GM21528 (cell line): ENCODE data around the gene TOP1.
A peak's percentile ranks its signal among the peaks of the same experiment; 100 is the strongest.
"Not testable (repeated sequence)": the region's sequence is repeated elsewhere in the genome, so short reads cannot be mapped to it uniquely, and the experiment has no call there.

Experiments used
- ATAC-seq: cut with Tn5 transposase; IDR thresholded peaks from one replicate; pipeline ENCODE4 v1.9.1; 2021; ENCODE audit warnings: mild to moderate bottlenecking, moderate library complexity; ENCODE audit not compliant: unreplicated experiment, low FRiP score

TOP1 gene

DNA sequence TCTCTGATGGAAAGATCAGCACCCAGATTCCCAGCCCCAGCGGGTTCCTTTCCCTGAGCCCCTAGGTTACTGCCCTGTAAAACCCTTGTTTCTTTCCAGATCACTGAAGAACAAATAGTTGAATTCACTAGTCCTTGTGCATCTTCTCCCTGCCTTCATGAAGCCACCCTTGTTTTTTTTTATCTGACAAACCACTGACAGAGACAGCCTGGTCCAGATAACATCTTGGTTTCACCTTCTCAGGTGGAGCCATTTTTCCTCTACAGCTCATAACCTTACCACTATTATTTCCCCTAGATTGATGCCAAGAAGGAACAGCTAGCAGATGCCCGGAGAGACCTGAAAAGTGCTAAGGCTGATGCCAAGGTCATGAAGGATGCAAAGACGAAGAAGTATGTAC, 92.8 kb downstream of the TOP1 start:
- no peak for ATAC-seq

DNA sequence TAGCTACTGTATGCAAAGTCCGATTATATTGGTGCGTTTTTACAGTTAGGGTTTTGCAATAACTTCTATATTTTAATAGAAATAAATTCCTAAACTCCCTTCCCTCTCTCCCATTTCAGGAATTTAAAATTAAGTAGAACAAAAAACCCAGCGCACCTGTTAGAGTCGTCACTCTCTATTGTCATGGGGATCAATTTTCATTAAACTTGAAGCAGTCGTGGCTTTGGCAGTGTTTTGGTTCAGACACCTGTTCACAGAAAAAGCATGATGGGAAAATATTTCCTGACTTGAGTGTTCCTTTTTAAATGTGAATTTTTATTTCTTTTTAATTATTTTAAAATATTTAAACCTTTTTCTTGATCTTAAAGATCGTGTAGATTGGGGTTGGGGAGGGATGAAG, 95.0 kb downstream of the TOP1 start:
- ATAC-seq: no peak

DNA sequence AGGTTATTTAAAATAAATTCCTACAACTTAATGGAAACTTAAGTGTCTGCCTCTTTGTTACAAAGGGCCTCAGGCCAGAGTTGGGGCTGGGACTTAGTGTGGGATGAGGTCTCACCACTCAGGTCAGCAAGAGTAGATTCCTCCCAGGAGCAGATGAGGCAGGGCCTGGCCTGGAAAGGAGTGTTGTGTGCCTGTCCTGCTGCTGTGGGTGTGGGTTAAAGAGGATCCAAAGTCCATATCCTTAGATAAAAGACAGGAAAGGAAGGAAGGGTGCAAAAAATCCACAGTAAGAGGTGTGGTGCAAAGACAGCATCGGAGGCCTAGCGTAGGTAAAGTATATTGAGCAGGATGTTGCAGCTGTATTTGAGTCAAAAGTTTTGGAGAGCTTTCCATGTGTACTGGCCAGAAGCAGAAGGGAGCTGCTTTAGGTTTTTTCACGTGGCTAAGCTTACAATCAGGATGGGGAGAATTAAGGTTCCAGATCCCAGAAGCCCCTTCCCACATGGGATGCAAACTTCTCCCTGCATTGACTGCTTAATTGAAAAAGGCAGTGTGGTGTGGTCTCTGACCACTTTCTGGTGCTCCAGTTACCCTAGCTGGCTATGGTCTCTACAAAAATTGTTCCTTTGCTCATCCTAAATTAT, 96.0 kb downstream of the TOP1 start:
- ATAC-seq: no peak

DNA sequence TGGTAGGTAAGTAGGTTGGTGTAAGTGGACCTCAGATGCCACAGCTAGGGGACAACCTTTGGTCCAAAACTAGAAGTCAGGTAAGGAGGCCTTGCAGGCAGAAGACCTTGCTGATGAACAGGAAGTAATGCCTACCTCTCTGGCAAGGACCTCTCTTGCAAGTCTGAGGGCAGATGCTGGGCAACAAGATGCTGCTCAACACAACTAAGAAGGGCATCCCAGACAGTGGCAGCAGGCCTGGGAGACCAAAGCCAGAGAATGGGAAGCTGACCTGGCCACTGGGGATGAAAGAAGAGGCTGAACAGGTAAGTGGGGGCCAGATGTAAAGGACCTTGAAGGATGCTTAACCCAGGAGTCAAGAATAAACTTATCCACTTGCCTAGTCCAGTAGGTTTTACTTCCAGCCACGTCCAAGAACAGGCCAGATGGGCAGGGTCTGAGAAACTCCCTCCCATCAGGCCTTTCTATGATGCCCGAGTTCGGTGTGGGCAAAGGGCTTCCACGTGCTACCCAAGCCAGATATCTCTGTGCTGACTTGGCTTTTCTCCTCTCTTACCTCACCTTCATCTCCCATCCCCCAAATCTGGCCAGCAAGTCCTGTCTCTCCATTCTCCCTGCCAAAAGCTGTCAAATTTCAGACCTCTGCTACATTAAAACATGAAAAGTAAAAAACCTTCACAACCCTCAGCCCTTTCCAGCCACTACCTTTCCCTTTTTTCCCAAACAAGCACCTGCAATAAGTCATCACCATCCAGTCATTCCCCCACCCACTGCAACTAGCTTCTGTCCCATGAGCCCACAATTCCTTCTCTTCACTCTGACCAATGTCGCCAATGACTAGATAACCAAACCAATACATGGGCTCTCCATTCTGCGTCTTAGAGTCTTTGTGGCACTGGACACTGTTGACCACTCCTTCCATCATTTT, 97.2 kb downstream of the TOP1 start:
- ATAC-seq: no peak

DNA sequence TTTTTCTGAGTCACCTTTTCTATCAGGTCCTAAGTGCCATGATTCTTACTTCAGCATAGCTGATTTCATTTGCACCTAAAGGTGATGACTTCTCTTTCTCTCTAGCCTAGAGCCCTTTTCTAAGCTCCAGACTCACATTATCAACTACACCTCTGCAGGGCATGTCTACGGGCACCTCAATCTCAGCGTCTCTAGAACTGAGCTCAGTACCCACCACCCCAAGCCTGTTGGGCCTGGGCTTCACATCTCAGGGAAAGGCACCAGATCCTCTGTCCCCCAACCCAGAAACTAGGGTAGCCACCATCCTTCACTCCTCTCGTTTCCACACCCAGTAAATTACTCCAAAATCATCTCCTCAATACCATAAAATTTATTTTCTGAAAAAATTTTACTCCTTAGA, 98.1 kb downstream of the TOP1 start:
- ATAC-seq: no peak

DNA sequence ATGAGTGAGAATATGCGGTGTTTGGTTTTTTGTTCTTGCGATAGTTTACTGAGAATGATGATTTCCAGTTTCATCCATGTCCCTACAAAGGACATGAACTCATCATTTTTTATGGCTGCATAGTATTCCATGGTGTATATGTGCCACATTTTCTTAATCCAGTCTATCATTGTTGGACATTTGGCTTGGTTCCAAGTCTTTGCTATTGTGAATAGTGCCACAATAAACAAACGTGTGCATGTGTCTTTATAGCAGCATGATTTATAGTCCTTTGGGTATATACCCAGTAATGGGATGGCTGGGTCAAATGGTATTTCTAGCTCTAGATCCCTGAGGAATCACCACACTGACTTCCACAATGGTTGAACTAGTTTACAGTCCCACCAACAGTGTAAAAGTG, 99.7 kb downstream of the TOP1 start:
- not testable (repeated sequence) for ATAC-seq

DNA sequence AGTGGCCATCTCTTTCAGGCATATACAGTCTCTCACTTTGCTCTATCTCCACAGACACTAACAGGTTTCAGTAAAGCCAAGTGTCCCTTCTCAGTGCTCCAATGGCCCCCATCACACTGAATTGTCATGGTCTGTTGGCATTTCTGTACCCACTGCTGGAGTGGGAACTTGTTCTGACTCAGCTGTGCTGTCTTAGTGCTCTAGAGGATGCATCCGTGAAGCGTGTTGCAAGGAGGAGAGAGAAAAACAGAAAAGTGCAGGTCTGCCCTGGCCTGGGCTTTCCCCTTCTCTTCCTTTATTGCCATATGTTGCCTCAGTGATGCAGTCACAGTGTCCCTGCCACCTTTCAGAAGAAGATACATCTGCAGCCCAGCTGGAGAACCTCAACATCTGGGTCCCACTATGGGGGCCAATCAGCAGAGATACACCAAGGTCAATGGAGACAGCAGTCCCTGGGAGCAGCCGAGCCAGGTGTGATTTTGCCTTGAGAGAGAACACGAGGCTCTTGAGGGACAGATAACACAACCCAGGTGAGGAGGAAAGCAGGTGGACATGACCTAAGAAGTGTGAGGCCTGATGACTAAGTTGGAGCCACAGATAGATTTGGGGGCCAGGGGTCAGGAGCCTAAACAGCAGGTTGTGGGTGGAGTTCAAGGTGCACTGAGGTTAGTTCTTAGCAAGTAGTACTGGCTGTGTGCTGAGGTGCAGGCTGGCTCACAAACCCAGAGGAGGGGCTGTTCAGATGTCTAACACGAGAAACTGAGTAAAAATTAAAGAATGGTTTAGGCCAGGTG, 103.2 kb downstream of the TOP1 start:
- ATAC-seq: no peak

DNA sequence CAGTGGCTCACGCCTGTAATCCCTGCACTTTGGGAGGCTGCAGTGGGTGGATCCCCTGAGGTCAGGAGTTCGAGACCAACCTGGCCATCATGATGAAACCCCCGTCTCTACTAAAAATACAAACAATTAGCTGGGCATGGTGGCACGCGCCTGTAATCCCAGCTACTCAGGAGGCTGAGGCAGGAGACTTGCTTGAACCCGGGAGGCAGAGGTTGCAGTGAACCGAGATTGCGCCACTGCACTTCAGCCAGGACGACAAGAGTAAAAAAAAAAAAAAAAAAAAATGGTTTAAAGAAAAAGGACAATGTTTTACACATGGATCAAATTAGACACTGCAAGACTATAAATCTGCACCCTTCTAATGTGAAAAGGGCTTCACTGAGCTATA, 103.8 kb downstream of the TOP1 start:
- not testable (repeated sequence) for ATAC-seq

DNA sequence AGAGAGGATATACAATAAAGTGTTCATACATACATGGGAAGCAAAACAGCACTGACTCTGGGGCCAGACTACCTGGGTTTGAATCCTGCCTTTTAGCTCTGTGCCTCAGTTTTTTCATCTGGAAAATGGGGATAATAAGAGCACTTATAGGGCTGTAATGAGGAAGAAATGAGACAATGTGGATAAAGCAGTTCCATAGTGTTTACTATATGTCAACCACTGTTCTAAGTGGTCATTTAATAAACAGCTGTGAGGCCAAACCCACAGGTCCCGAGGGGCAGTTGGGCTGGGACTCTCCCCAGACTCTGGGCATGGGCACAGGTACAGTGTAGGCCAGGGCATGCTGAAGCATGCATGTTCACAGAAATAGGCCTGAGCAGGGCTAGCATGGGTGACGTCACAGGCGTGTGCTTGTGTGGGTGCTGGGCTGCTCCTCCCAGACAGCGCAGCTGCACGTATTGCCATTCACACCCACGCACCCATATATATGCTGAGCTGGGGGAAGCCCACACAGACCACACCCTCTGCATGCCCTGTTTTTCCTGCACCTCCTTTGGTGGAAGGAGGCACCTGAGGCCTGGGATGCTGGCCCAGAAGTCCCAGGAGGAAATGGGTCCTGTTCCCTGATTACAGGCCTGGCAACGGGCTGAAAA, 105.2 kb downstream of the TOP1 start:
- ATAC-seq: peak; percentile 35

DNA sequence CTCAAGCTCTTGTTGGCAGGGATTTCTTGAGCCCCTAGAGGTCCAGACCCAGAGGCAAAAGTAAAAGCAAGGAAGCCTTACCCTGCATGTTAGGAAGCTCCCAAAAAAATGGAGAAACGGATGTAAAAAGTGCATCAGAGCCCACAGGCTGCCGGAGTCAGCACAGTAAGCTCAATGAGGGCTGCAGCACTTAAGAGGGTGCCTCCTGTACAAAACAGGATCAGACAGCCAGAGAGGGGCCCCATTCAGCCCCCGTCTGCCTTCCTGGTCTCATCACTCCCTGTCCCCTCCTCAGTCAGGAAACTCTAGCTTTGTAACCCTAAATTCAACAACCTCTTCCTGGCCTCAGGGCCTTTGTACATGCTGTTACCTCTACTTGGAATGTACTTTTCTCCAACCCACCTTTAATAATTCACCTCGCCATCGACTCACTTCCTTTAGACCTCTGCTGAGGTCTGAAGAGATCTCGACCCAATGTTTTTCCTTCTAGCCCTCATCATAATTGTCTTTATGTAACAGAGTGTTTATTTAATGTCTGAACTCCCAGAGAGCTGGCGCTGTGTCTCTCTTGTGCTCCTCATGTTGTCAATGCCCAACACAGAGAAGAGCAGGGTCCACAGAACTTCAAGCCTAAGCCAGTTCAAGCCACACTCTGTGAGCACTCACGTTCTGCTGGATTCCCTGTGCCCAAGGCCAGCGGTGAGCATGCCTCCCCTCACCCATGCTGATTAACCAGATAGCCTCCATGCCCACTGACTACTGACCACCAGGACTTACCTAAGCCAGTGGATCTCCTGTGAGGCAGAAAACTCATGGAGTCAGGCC, 106.0 kb downstream of the TOP1 start:
- no peak for ATAC-seq

DNA sequence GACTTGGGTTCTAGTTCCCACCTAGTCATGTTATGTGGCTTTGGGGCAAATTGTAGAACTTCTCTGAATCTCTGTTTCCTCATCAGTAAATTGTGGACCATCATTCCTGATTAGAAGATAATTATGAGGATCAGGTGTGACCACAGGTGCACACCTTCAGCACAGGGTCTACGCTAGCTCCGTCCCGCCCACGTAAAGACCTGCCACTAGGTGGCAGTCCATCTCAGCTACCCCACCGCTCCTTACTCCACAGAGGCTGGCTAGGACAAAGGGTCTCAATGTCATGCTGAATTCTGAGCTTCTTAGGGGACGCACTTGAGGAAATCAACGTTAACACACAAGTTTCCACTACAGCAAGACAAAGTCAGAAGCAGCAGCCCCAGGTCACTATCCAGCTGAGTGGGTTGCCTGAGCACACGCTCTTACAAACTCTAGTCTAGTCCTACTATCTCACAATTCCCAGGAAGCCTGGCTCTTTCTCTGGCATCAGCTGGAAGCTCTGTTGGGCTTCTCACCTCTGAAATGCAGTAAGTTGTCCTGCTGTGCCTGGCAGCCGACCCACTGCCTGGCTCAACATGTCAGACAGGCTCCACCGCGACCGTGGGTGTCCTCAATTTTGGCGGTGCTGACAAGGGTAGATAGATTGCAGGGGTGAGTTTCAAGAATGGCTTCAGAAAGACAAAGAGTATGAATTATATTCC, 106.7 kb downstream of the TOP1 start:
- ATAC-seq: no peak

DNA sequence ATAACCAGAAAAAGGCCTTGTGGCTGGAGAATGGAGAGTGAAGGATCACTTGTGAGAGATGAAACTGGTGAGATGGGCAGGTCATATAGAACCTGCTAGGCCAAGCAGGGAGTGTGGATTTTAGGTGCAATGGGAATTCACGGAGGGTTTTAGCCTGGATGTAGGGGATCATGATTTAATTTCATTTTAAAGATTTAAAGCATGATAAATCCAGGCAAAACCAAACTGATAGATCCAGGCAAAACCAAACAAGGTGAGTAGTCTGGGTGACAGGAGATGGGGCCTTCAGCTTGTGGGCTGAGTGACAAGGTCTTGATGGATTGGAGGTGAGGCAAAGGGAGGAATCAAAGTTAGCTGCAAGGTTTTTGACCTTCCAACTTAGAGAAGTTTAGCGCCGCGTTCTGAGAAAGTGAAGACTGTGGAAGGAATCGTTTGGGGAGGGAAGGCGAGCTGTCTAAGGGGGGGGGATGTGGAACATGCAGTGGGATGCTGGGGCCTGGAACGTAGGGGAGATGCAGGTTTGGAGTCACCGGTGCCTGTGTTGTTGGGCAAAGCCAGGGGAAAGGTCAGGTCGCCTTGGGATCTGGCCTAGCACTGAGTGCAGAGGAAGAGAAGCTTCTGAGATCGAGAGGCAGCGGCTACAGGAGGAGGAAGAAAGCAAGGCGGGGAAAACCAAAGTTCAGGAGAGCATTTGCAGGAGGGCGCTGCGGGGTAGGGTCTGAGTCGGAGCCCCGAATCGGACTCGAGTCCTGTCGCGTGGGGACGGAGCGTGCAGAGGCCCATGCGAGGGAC, 107.5 kb downstream of the TOP1 start:
- no peak for ATAC-seq

DNA sequence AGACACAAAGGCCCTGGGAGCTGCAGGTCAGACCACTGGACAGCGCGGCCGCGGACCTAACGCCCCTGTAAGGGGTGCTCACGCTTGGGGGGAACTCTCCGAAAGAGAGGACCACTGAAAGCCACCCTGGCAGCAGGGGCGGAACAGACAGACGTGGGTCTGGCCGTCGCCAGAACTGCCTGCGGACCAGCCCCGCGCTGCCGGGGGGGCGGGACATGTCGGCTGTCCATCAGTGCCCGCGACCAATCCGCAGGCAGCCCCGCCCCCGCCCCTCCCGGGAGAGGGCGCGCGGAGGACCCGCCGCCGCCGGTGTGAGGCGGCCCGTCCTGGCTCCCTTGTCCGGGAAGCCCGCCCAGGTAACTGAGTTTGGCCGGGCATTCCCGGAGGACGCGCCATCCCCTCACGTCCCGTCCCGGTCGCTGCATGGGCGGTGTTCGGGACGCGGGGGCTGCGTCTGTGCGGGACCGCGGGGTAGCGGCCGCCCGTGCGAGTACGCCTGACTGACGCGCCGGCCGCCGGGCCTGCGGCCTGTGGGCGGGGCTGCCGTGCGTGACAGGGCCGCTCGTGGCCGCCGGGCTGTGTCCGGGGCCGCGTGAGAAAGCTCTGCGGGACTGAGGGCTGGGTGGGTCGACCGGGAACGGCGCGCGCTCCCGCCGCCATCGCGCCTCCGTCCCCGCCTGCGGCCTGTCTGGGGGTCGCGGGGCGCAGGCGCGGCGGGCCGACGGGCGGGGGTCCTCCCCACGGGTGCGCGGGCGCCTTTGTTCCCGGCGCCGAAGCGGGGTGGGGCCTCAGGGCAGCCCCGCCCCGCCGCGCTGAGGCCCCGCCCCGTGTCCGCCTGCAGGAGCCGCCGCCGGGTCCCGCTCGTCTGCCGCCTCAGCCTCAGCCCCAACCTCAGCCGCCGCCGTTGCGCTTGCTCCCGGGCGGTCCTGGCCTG, 108.3 kb downstream of the TOP1 start, which contains the start of gene PLCG1:
Gene PLCG1 (plus strand): TSS at position 864 of the 934 bp plus-strand sequence. CDS start 99 bp downstream, outside the sequence.
- peak; percentile 71 for ATAC-seq

DNA sequence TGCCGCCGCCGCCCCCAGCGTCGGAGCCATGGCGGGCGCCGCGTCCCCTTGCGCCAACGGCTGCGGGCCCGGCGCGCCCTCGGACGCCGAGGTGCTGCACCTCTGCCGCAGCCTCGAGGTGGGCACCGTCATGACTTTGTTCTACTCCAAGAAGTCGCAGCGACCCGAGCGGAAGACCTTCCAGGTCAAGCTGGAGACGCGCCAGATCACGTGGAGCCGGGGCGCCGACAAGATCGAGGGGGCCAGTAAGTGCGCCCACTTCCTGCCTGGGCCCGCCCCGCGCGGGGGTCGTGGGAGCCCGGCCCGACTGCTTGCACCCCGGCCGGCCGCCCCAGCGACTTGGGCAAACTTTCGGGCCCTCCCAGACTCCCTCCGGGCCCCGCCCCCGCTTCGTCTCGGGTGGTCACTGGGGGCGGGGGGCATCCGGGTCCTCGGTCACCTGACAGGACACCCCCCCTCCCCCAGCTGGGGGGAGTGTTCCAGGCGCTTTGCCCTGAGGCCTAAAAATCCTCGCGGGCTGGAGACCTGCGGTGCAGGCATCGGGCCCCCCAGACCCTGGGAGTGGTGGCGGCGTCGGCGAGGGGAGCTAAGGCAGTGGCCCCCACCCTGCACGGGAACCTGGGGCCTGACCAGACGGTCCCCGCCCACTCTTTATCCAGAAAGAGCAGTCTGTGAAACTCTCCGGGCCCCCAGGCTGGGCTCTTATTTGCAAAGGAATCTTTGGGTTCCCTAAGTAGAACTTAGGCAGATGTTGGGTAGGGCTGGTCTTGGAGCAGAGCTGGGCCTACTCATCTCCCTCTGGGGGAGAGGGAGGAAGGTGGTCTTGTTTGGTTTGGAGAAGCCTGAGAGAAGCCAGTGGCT, 109.2 kb downstream of the TOP1 start:
- peak; percentile 25 for ATAC-seq

DNA sequence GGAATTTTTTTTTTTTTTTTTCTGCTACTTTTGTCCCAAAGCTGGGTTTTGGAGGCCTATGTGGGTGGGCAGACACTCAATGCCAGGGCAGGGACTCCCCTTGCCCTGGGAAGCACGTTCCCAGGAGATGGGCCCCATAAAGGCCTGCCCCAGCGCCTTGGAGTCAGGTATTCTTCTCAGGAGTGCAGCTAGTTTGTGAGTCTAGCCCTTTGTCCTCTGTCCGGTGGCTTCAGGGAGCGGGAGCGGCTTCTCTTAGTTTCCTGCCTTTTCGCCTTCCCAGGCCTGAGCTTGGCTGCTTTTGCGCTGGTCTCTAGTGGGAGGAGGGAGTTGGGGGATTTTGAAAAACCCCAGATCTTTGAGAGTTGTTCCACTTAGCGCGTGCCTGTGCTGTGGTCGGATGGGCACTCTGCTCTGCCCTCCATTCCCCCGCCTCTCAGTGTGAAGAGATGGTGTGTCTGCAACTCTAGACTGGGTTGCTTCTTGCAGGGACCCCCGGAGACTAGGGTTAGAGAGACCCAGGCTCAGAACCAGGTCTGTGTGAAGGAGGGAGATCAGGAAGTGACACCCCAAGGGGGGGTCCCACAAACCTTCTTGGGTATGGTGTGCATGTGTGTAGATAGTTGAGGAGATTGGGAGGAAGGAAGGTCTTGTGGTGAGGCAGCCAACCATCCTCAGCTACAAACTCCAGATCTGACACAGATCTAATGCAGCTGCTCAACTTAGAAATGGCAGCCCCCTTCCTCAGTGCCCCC, 110.0 kb downstream of the TOP1 start:
- ATAC-seq: no peak
